Ramos (cell line): ENCODE measurements around the gene BABAM2.

Source experiments
- in situ Hi-C: fragments of 300-500 bp; cut with MboI; formaldehyde crosslinking; loops from one replicate; pipeline ENCODE4 v1.14.3; 2022; ENCODE audit warnings: low sequenced_read_pairs; ENCODE audit not compliant: unreplicated experiment

Gene BABAM2

GRCh38 chr2:27940090-27940671 lies 49.7 kb downstream of the BABAM2 start:
- in situ Hi-C loops, result no loop called here

GRCh38 chr2:27940982-27941381 lies 50.5 kb downstream of the BABAM2 start:
- in situ Hi-C loops, result no loop called here

- in situ Hi-C loops, result no loop called here
Measured at GRCh38 chr2:27942612-27943547, 52.4 kb downstream of the BABAM2 start.

GRCh38 chr2:27946530-27947060 lies 56.1 kb downstream of the BABAM2 start:
- in situ Hi-C loops, result no loop called here

- in situ Hi-C loops, result no loop called here
Measured at GRCh38 chr2:27952070-27952469, 61.5 kb downstream of the BABAM2 start.

GRCh38 chr2:27953077-27953476 lies 62.5 kb downstream of the BABAM2 start:
- in situ Hi-C loops, result no loop called here

- in situ Hi-C loops, result no loop called here
Measured at GRCh38 chr2:27954221-27954673, 63.7 kb downstream of the BABAM2 start.

GRCh38 chr2:27954771-27955383 lies 64.3 kb downstream of the BABAM2 start:
- in situ Hi-C loops, result no loop called here

GRCh38 chr2:27955384-27956161 lies 65.0 kb downstream of the BABAM2 start:
- in situ Hi-C loops, result no loop called here

- in situ Hi-C loops, result no loop called here
Measured at GRCh38 chr2:27956888-27957287, 66.4 kb downstream of the BABAM2 start.

- in situ Hi-C loops, result no loop called here
Measured at GRCh38 chr2:27958711-27959378, 68.3 kb downstream of the BABAM2 start.

GRCh38 chr2:27959496-27959895 lies 69.0 kb downstream of the BABAM2 start:
- in situ Hi-C loops, result no loop called here

- in situ Hi-C loops, result no loop called here
Measured at GRCh38 chr2:27960237-27960912, 69.8 kb downstream of the BABAM2 start.

- in situ Hi-C loops, result no loop called here
Measured at GRCh38 chr2:27962006-27962405, 71.5 kb downstream of the BABAM2 start.

- in situ Hi-C loops, result no loop called here
Measured at GRCh38 chr2:27963472-27963871, 72.9 kb downstream of the BABAM2 start.

- in situ Hi-C loops, result no loop called here
Measured at GRCh38 chr2:27964067-27964466, 73.5 kb downstream of the BABAM2 start.

GRCh38 chr2:27965841-27966240 lies 75.3 kb downstream of the BABAM2 start:
- in situ Hi-C loops, result no loop called here

- in situ Hi-C loops, result no loop called here
Measured at GRCh38 chr2:27966466-27966865, 75.9 kb downstream of the BABAM2 start.

GRCh38 chr2:27967076-27967475 lies 76.5 kb downstream of the BABAM2 start:
- in situ Hi-C loops, result no loop called here
